ENCODE results near the gene RFPL3. TPM values are rescaled to one million over a fixed set of nuclear protein-coding genes. Genes with fewer than 3 reads are reported as not detected.
A peak's percentile ranks its signal among the peaks of the same experiment; 100 is the strongest.

RFPL3 gene
- total RNA-seq, 3 donors from 2014 or later = not detected

GRCh38 chr22:32385681-32386080 is 28.0 kb downstream of the RFPL3 start:
- no peak for TF ChIP-seq CTCF (IDR thresholded peaks at IDR 0.05)
- intact Hi-C loops (cut with DNase I, micrococcal nuclease) = no loop called here
- DNase-seq = no peak
- Histone ChIP-seq H3K4me3 (no peak overlapping the region), H3K4me1 (ENCODE audit: low read depth) (no peaks in the 10 kb centered on the region), H3K36me3 (ENCODE audit: low read depth) (peaks cover 5% of the 10 kb centered on the region), H3K9me3 (no peaks in the 10 kb centered on the region)
- no peak for ATAC-seq

GRCh38 chr22:32389685-32390084 is 32.0 kb downstream of the RFPL3 start:
- H3K9me3 ChIP-seq = no peaks in the 10 kb centered on the region
- no peaks in the 10 kb centered on the region for H3K4me1 ChIP-seq (ENCODE audit: low read depth)
- DNase-seq (peak in 1 of 3 donors; percentile 43), ATAC-seq (no peak)
- no peak for TF ChIP-seq CTCF (IDR thresholded peaks at IDR 0.05)
- peaks cover 16% of the 10 kb centered on the region for H3K36me3 ChIP-seq (ENCODE audit: low read depth)
- intact Hi-C loops (cut with DNase I, micrococcal nuclease) = no loop called here
- H3K4me3 ChIP-seq = no peak overlapping the region

DNA sequence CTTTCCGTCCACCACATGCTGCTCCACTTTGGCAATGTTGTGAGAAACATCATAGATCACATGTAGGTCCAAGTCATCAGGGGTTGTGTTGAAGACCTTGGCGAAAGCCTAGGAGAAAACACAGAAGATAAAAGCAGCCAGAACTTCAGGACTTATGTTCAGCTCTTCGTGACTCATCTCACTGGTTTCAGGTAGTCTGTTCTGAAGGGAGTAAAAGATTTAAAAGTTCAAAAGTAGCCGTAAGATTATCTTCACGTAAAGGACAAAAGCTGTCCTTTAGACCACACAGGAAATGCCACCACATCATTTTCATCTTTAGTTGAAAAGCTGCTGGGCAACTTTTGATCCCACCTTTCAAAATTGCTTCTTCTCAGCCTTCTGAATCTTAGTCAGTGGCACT is 37.4 kb downstream of the RFPL3 start:
- Histone ChIP-seq H3K4me1 (ENCODE audit: low read depth) (no peaks in the 10 kb centered on the region), H3K9me3 (no peaks in the 10 kb centered on the region), H3K4me3 (no peak overlapping the region), H3K36me3 (ENCODE audit: low read depth) (peaks cover 36% of the 10 kb centered on the region)
- DNase-seq (no peak), ATAC-seq (no peak)
- TF ChIP-seq CTCF (IDR thresholded peaks at IDR 0.05) = no peak
- intact Hi-C loops (cut with DNase I, micrococcal nuclease) = no loop called here

- H3K36me3 ChIP-seq (ENCODE audit: low read depth) = peaks cover 39% of the 10 kb centered on the region
- intact Hi-C loops (cut with DNase I, micrococcal nuclease) = no loop called here
- no peak overlapping the region for H3K4me3 ChIP-seq
- no peak for TF ChIP-seq CTCF (IDR thresholded peaks at IDR 0.05)
- DNase-seq = no peak
- H3K4me1 ChIP-seq (ENCODE audit: low read depth) = no peaks in the 10 kb centered on the region
- ATAC-seq = no peak
- H3K9me3 ChIP-seq = no peaks in the 10 kb centered on the region
Measured at GRCh38 chr22:32396255-32396654, 38.6 kb downstream of the RFPL3 start.

- ATAC-seq (no peak), DNase-seq (no peak)
- TF ChIP-seq CTCF (IDR thresholded peaks at IDR 0.05) = no peak
- Histone ChIP-seq H3K4me3 (no peak overlapping the region), H3K36me3 (ENCODE audit: low read depth) (peaks cover 39% of the 10 kb centered on the region), H3K9me3 (no peaks in the 10 kb centered on the region), H3K4me1 (ENCODE audit: low read depth) (no peaks in the 10 kb centered on the region)
- intact Hi-C loops (cut with DNase I, micrococcal nuclease) = no loop called here
Measured at GRCh38 chr22:32396746-32397145, 39.1 kb downstream of the RFPL3 start.

- no peaks in the 10 kb centered on the region for H3K9me3 ChIP-seq
- no peak for TF ChIP-seq CTCF (IDR thresholded peaks at IDR 0.05)
- H3K36me3 ChIP-seq (ENCODE audit: low read depth) = peaks cover 15% of the 10 kb centered on the region
- DNase-seq (no peak), ATAC-seq (peak; percentile 58)
- intact Hi-C loops (cut with DNase I, micrococcal nuclease) = no loop called here
- no peaks in the 10 kb centered on the region for H3K4me1 ChIP-seq (ENCODE audit: low read depth)
- no peak overlapping the region for H3K4me3 ChIP-seq
Measured at GRCh38 chr22:32401486-32401885, 43.8 kb downstream of the RFPL3 start.
